ENCODE data around the gene CTIF.

- TF ChIP-seq CTCF (IDR thresholded peaks at IDR 0.05), result no peak
- no peak for TF ChIP-seq POLR2A (IDR thresholded peaks at IDR 0.05)
- no peak for TF ChIP-seq EP300 (IDR thresholded peaks at IDR 0.05)
Observed at GRCh38 chr18:48551100-48551499, 12.3 kb downstream of the CTIF start.
